ENCODE measurements around the gene TRIM65.
"Not testable (repeated sequence)": the region's sequence is repeated elsewhere in the genome, so short reads cannot be mapped to it uniquely, and the experiment has no call there.

Gene TRIM65

GRCh38 chr17:75851693-75851991 lies 45.1 kb downstream of the TRIM65 start:
- not testable (repeated sequence) for DNase-seq (ENCODE audit: low spot score)

GRCh38 chr17:75850928-75851692 lies 45.6 kb downstream of the TRIM65 start:
- peak; percentile 69 for DNase-seq (ENCODE audit: low spot score)

GRCh38 chr17:75849724-75850123 lies 47.0 kb downstream of the TRIM65 start:
- no peak for DNase-seq (ENCODE audit: low spot score)

GRCh38 chr17:75849279-75849646 lies 47.5 kb downstream of the TRIM65 start:
- no peak for DNase-seq (ENCODE audit: low spot score)

- DNase-seq (ENCODE audit: low spot score), result no peak
These were observed 48.0 kb downstream of the TRIM65 start for GRCh38 chr17:75848523-75849278.

- no peak for DNase-seq (ENCODE audit: low spot score)
These were observed 48.9 kb downstream of the TRIM65 start for GRCh38 chr17:75847614-75848522.

- no peak for DNase-seq (ENCODE audit: low spot score)
These were observed 49.8 kb downstream of the TRIM65 start for GRCh38 chr17:75846692-75847613.

- DNase-seq (ENCODE audit: low spot score), result no peak
These were observed 50.6 kb downstream of the TRIM65 start for GRCh38 chr17:75845933-75846691.

- DNase-seq (ENCODE audit: low spot score), result peak; percentile 67
These were observed 51.6 kb downstream of the TRIM65 start for GRCh38 chr17:75845058-75845711.

GRCh38 chr17:75844530-75845057 lies 52.2 kb downstream of the TRIM65 start:
- DNase-seq (ENCODE audit: low spot score), result no peak

- DNase-seq (ENCODE audit: low spot score), result no peak
These were observed 52.9 kb downstream of the TRIM65 start, which contains the start of gene UNC13D for GRCh38 chr17:75843577-75844529. Gene UNC13D, minus strand, starts transcription at chr17:75844404. Its CDS starts 67 bp downstream, at chr17:75844337.

GRCh38 chr17:75842963-75843576 lies 53.7 kb downstream of the TRIM65 start:
- no peak for DNase-seq (ENCODE audit: low spot score)

GRCh38 chr17:75842411-75842810 lies 54.3 kb downstream of the TRIM65 start:
- no peak for DNase-seq (ENCODE audit: low spot score)

GRCh38 chr17:75840799-75841164 lies 56.0 kb downstream of the TRIM65 start:
- DNase-seq (ENCODE audit: low spot score), result no peak

- DNase-seq (ENCODE audit: low spot score), result no peak
These were observed 56.6 kb downstream of the TRIM65 start for GRCh38 chr17:75839942-75840798.

Data from putamen (tissue), 1 donor.